Uterus (tissue), 4 donors: ENCODE measurements around the gene CACNA1E. TPM values are rescaled to one million over a fixed set of nuclear protein-coding genes. Genes with fewer than 3 reads are reported as not detected.

Experiments used
- DNase-seq, 2 donors: peaks; one replicate each; pipeline ENCODE4 v3.0.0-alpha.2; 2019 to 2020
- H3K27ac ChIP-seq, 2 donors: fragments of 200-600 bp; sonication (generic); 1 replicate in 1 of 2; 2 replicates in 1 of 2; pipeline ENCODE4 v1.5.1; 2016 to 2018
- H3K27me3 ChIP-seq, 2 donors: fragments of 200-600 bp; sonication (generic); one replicate each; pipeline ENCODE4 v1.5.1; 2018 to 2019; ENCODE audit warnings: control low read depth in 1 of 2
- H3K36me3 ChIP-seq, 2 donors: fragments of 200-600 bp; sonication (generic); one replicate each; pipeline ENCODE4 v1.5.1; 2019; ENCODE audit warnings: control low read depth in 1 of 2
- H3K4me1 ChIP-seq, 2 donors: fragments of 200-600 bp; sonication (generic); one replicate each; pipeline ENCODE4 v1.5.1; 2018 to 2019; ENCODE audit warnings: control low read depth in 1 of 2
- H3K4me3 ChIP-seq, 2 donors: fragments of 200-600 bp; sonication (generic); 1 replicate in 1 of 2; 2 replicates in 1 of 2; pipeline ENCODE4 v1.5.1; 2018 to 2019; ENCODE audit warnings: mild to moderate bottlenecking in 1 of 2
- H3K9me3 ChIP-seq, 2 donors: fragments of 200-600 bp; sonication (generic); one replicate each; pipeline ENCODE4 v1.5.1; 2019; ENCODE audit warnings: control low read depth in 1 of 2
- POLR2A ChIP-seq, 2 donors: fragments of 450-650 bp; IDR thresholded peaks; one replicate each; pipeline ENCODE4 v1.6.1; 2016; ENCODE audit warnings: antibody characterized with exemption in 2 of 2, mild to moderate bottlenecking in 1 of 2, moderate library complexity in 1 of 2
- intact Hi-C: fragments of 100-400 bp; cut with DNase I; formaldehyde crosslinking; loops from one replicate; pipeline ENCODE4 v1.15.1; 2023; ENCODE audit warnings: low total_unique reads
- total RNA-seq, 4 donors: library from RNA; depleted of rRNA in 3 of 4; stranded (reverse); fragments of >200 nt in 3 of 4; gene quantifications; one replicate each; pipeline versions ENCODE4 v1.1.0 to v1.2.4, GENCODE V29; 2014 to 2023
- TF ChIP-seq, protein P1 (sequence below), 4 experiments: fragments of 200-600 bp in 2 of 4; fragments of 450-650 bp in 2 of 4; sonication (generic) in 2 of 4; IDR thresholded peaks; one replicate each; pipeline ENCODE4 v1.5.1; 2016 to 2019; ENCODE audit warnings: antibody characterized with exemption in 4 of 4, mild to moderate bottlenecking in 2 of 4, moderate library complexity in 1 of 4
- donor health status: DM: yes; HTN: yes; CAD: no.

CACNA1E gene
- total RNA-seq, 4 donors from 2014 or later, result 0.12 to 3.4 TPM; not detected in 2

DNA sequence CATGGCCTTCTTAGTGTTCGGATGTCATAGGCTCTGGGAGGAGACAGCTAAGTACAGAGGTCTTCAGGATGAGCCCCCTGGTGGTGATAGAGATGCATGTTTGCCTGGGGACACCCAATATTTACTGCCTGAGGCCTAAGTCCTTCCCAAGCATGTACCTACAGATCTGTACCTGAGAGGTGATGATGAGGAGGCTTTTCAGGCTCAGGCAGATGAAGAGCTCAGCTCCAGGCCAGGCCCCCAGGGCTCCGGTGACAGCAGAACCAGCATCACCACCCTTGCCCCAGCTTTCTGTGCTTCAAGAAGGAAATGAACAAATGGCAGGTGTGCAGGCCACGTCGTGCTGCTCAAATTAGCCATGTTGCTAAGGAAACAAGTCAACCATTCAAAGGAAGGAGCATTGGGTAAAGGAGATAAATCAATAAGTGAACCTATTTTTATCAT lies 21.1 kb downstream of the CACNA1E start:
- no peaks in the 10 kb centered on the region for H3K4me1 ChIP-seq
- DNase-seq, result no peak
- intact Hi-C loops, result no loop called here
- no peak overlapping the region for H3K4me3 ChIP-seq
- TF ChIP-seq, protein P1, sequence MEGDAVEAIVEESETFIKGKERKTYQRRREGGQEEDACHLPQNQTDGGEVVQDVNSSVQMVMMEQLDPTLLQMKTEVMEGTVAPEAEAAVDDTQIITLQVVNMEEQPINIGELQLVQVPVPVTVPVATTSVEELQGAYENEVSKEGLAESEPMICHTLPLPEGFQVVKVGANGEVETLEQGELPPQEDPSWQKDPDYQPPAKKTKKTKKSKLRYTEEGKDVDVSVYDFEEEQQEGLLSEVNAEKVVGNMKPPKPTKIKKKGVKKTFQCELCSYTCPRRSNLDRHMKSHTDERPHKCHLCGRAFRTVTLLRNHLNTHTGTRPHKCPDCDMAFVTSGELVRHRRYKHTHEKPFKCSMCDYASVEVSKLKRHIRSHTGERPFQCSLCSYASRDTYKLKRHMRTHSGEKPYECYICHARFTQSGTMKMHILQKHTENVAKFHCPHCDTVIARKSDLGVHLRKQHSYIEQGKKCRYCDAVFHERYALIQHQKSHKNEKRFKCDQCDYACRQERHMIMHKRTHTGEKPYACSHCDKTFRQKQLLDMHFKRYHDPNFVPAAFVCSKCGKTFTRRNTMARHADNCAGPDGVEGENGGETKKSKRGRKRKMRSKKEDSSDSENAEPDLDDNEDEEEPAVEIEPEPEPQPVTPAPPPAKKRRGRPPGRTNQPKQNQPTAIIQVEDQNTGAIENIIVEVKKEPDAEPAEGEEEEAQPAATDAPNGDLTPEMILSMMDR (IDR thresholded peaks at IDR 0.05), result no peak
- no peak for TF ChIP-seq POLR2A (IDR thresholded peaks at IDR 0.05)
- no peak overlapping the region for H3K27ac ChIP-seq
- H3K36me3 ChIP-seq, result no peaks in the 10 kb centered on the region
- H3K27me3 ChIP-seq, result no peaks in the 10 kb centered on the region
- H3K9me3 ChIP-seq, result no peaks in the 10 kb centered on the region

DNA sequence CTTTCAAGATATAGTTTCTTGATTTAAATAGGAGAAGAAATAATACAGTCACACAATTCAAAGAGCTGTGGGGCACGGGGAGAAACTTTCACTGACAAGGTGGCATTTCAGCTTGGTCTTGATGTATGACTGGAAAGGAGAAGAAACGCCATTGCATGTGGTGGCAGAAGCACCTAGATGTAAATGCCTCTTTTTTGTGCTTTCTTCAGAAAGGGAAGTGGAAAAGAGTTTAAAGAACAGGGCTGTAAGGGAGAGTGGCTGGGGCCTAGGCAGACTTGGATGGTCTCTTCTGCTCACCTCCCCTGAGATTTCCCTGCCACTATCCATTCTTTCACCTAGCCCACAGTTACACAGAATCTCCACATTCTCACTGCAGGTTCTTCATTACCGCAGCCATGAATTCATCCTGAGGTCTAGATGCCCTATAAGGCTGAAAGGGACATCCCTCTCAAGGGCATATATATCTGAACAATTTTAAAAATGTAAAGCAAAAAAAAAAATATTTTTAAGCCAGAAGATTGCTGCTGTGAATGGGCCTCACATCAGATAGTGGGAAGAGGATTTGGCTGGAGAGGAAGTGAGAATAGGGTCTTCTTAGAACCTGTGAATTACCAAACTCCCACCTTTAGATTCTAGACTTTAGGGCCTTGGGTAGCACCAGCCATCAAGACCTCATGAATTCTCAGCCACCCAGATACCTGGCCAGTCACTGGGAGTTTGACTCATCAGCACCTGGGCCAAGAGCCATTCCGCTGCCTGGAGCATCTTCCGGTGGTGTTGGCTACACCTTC lies 23.4 kb downstream of the CACNA1E start:
- Histone ChIP-seq H3K4me3 (no peak overlapping the region), H3K27ac (no peak overlapping the region), H3K9me3 (no peaks in the 10 kb centered on the region), H3K4me1 (no peaks in the 10 kb centered on the region), H3K27me3 (no peaks in the 10 kb centered on the region), H3K36me3 (no peaks in the 10 kb centered on the region)
- intact Hi-C loops, result no loop called here
- no peak for DNase-seq
- TF ChIP-seq, protein P1 (IDR thresholded peaks at IDR 0.05), result no peak
- TF ChIP-seq POLR2A (IDR thresholded peaks at IDR 0.05), result no peak

DNA sequence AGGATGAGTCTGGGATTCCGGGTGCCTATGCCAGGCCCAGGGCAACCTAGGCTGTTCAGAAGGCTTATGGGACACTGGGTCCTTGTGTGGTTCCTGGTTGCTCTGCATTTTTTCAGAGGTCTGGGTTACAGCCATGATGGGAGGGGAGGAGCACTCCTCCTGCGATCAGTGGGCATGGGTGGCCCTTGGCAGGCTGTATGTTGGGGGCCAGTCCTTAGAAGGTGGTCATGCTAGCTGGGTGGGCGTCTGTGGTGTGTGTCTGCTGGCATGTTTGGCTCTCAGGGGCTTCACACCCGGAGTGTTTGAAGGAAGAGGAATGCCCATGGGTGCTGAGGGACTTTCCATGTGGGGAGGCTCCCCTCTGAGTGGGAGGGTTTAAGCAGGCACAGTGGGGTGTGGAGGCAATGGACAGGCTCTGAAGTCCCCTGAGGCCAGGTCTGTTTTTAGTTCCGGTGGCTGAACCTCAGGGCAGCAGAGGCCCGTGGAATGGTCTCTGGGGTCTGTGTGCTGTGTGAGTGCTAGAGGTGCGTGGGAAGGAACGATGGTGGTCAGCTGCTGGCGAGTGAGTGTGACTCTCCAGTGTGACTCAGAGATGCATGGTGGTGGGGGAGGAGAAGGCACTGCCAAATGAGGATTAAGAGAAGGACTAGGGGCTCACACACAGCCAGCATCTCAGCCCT lies 25.3 kb downstream of the CACNA1E start:
- H3K27me3 ChIP-seq, result no peaks in the 10 kb centered on the region
- no peak overlapping the region for H3K27ac ChIP-seq
- no peaks in the 10 kb centered on the region for H3K36me3 ChIP-seq
- TF ChIP-seq POLR2A (IDR thresholded peaks at IDR 0.05), result no peak
- TF ChIP-seq, protein P1 (IDR thresholded peaks at IDR 0.05), result no peak
- no peak for DNase-seq
- H3K4me3 ChIP-seq, result no peak overlapping the region
- H3K9me3 ChIP-seq, result no peaks in the 10 kb centered on the region
- no peaks in the 10 kb centered on the region for H3K4me1 ChIP-seq
- intact Hi-C loops, result no loop called here

DNA sequence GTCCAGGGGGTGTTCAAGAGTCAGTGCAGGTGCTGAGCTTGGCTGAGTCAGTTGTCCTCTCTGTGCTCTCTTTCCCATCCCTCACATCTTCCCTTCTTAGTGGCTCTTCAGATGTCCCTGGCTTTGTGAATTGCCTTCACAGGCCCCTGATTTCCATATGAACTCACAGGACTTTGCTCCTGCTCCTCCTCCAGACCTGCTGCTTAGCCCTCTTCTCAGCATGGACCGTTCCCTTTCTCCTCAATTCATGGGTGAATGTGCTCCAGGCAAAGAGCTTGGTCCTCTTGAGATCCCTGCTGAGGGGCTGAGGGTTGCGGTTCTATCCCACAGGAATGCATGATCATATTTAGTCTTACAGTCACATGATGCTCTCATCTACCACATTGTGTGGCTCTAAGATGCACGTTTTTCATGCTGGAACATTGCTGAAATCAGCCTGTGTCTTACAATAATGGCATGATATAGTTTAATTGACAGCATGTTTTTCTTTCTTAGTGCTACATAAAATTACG lies 30.5 kb downstream of the CACNA1E start:
- H3K27ac ChIP-seq, result no peak overlapping the region
- DNase-seq, result no peak
- intact Hi-C loops, result no loop called here

More for the DNA sequence above, 30.5 kb downstream of the CACNA1E start:
- Histone ChIP-seq H3K4me1 (no peaks in the 10 kb centered on the region), H3K36me3 (no peaks in the 10 kb centered on the region), H3K27me3 (no peaks in the 10 kb centered on the region), H3K9me3 (no peaks in the 10 kb centered on the region), H3K4me3 (no peak overlapping the region)
- TF ChIP-seq POLR2A (IDR thresholded peaks at IDR 0.05), result no peak
- TF ChIP-seq, protein P1 (IDR thresholded peaks at IDR 0.05), result no peak
